ENCODE data around the gene KREMEN2. TPM values are rescaled to one million over a fixed set of nuclear protein-coding genes. Genes with fewer than 3 reads are reported as not detected.
A peak's percentile ranks its signal among the peaks of the same experiment; 100 is the strongest.

KREMEN2 gene
- total RNA-seq, 4 donors from 2014 or later: 1.9 to 3.8 (median 2.5) TPM

- TF ChIP-seq CTCF (IDR thresholded peaks at IDR 0.05) (no peak), POLR2A (IDR thresholded peaks at IDR 0.05) (no peak)
- intact Hi-C loops (cut with DNase I; ENCODE audit: low total_unique reads): no loop called here
- 27 to 46% methylated on average over 4 to 9 of the region's 10 CpGs for WGBS, 2 donors
- DNase-seq (ENCODE audit: low spot score in 2 of 2): no peak
- H3K4me3 ChIP-seq (ENCODE audit: low read depth, poor library complexity, severe bottlenecking): no peak overlapping the region
Measured at GRCh38 chr16:2955438-2955778, 8.7 kb upstream of the KREMEN2 start.

- no peak overlapping the region for H3K4me3 ChIP-seq (ENCODE audit: low read depth, poor library complexity, severe bottlenecking)
- DNase-seq (ENCODE audit: low spot score in 2 of 2): peak in 1 of 2 donors; percentile 75
- WGBS, 2 donors: 33 to 39% methylated on average over 17 to 20 of the region's 21 CpGs
- TF ChIP-seq CTCF (IDR thresholded peaks at IDR 0.05) (no peak), POLR2A (IDR thresholded peaks at IDR 0.05) (no peak)
- intact Hi-C loops (cut with DNase I; ENCODE audit: low total_unique reads): no loop called here
Measured at GRCh38 chr16:2955779-2956578, 8.1 kb upstream of the KREMEN2 start.

- no peak overlapping the region for H3K4me3 ChIP-seq (ENCODE audit: low read depth, poor library complexity, severe bottlenecking)
- WGBS, 2 donors: 83 to 84% methylated on average over 10 of the region's 11 CpGs
- no peak for DNase-seq (ENCODE audit: low spot score in 2 of 2)
- intact Hi-C loops (cut with DNase I; ENCODE audit: low total_unique reads): no loop called here
- TF ChIP-seq POLR2A (IDR thresholded peaks at IDR 0.05): no peak
- no peak for TF ChIP-seq CTCF (IDR thresholded peaks at IDR 0.05)
Measured at GRCh38 chr16:2956579-2956956, 7.5 kb upstream of the KREMEN2 start.

GRCh38 chr16:2959206-2959605, 4.9 kb upstream of the KREMEN2 start:
- no peak overlapping the region for H3K4me3 ChIP-seq (ENCODE audit: low read depth, poor library complexity, severe bottlenecking)
- intact Hi-C loops (cut with DNase I; ENCODE audit: low total_unique reads): no loop called here
- 46 to 65% methylated on average over 10 of the region's 10 CpGs for WGBS, 2 donors
- TF ChIP-seq POLR2A (IDR thresholded peaks at IDR 0.05): no peak
- no peak for TF ChIP-seq CTCF (IDR thresholded peaks at IDR 0.05)
- DNase-seq (ENCODE audit: low spot score in 2 of 2): no peak

GRCh38 chr16:2960183-2961010, 3.7 kb upstream of the KREMEN2 start:
- no peak overlapping the region for H3K4me3 ChIP-seq (ENCODE audit: low read depth, poor library complexity, severe bottlenecking)
- peak in 1 of 2 donors; percentile 86 for DNase-seq (ENCODE audit: low spot score in 2 of 2)
- TF ChIP-seq CTCF (IDR thresholded peaks at IDR 0.05): no peak
- intact Hi-C loops (cut with DNase I; ENCODE audit: low total_unique reads): no loop called here
- WGBS, 2 donors: 67 to 68% methylated on average over 16 to 17 of the region's 17 CpGs
